GM18951 (cell line): ENCODE results near the gene MS4A8.

ENCODE experiments used
- POLR2A ChIP-seq: IDR thresholded peaks from 4 replicates; pipeline ENCODE4 v1.6.1; 2011; ENCODE audit warnings: mild to moderate bottlenecking; ENCODE audit not compliant: insufficient read length, insufficient read depth; ENCODE audit errors: extremely low read depth
- in situ Hi-C: fragments of 300-500 bp; cut with MboI; formaldehyde crosslinking; loops from one replicate; pipeline ENCODE4 v1.12.0; 2022; ENCODE audit warnings: low sequenced_read_pairs, mixed read lengths, inconsistent platforms; ENCODE audit not compliant: unreplicated experiment

Gene MS4A8

DNA sequence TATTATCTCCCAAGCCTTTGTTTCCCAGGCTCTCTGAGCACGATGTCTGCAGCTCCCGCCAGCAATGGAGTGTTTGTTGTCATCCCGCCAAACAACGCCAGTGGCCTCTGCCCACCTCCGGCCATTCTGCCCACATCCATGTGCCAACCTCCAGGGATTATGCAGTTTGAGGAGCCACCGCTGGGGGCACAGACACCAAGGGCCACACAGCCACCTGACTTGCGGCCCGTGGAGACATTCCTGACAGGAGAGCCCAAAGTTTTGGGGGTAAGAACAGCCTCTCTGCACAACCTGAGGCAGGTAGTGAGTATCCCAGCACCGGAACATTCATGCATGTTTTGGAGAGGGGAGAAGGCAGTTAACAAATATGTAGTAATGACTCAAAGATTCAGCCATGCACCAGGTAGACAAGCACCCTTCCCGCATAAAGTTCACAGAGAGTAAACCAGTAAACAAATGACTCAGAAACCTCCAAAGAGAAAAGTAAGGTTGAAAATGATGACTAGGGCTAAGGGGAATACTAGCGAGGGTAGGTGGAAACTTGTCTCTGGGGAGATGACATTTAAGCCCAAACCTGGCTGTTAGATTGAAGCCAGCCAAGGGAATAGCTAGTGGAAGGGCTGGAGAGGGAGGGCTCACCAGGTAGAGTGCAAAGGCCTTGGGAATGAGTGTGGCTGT is 64.4 kb downstream of the MS4A8 start:
- in situ Hi-C loops: no loop called here
- TF ChIP-seq POLR2A: no peak

DNA sequence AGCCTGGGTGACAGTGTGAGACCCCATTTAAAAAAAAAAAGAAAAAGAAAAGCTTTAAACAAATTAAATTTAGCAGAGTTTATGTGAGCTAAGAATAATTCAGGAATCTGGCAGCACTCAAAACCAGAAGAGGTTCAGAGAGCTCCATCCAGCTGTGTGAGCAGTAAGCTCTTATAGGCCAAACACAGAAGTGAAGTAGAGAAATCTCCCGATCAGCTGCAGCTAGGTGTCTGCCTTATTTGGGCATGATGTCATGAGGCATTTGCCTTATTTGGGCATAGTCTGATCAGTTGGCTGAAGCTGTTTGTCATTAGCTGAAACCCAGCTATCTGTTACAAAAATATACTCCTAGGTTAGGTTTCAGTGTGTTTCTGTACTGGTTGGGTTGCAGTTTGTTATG is 65.5 kb downstream of the MS4A8 start:
- no peak for TF ChIP-seq POLR2A
- in situ Hi-C loops: no loop called here

DNA sequence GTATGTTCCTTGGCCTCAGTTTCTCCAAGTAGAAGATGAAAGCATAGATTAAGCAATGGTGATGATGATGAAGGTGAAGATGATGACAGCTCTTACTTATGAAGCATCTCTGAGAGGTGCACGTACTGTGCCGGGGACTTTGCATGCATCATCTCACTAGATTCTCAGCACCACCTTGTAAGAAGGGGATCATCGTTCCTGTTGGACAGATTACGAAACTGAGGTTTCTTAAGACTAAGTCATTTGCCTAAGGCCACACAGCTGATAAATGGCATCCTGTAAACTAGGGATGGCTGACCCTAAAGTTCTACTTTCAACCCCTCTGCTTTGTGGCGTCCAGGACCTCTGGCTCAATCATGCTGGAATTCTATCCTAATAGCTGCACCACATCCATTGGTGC is 65.9 kb downstream of the MS4A8 start:
- no peak for TF ChIP-seq POLR2A
- in situ Hi-C loops: no loop called here
